WTC11 (cell line): Measurements from ENCODE around the gene CPEB1.

Source experiments
- CTCF ChIP-seq: fragments of 200-600 bp; IDR thresholded peaks from 2 replicates; pipeline ENCODE4 v1.8.0; 2022; ENCODE audit warnings: antibody characterized with exemption
- MAX ChIP-seq: sonication (generic); formaldehyde crosslinking; IDR thresholded peaks from 2 replicates; pipeline ENCODE4 v1.8.0; 2022; ENCODE audit warnings: mild to moderate bottlenecking, missing genetic modification reagents
- ZNF138 ChIP-seq: sonication (generic); formaldehyde crosslinking; conservative IDR thresholded peaks from 2 replicates; pipeline ENCODE4 v1.8.1; 2022; ENCODE audit warnings: mild to moderate bottlenecking, moderate library complexity, missing genetic modification reagents

GRCh38 chr15:82580713-82581112 lies 66.5 kb downstream of the CPEB1 start:
- TF ChIP-seq ZNF138 (no peak), CTCF (no peak), MAX (CRISPR knock-in tag) (no peak)
